CD4-positive, alpha-beta T cell (primary cell): Measurements from ENCODE around the gene KIF26A. TPM values are rescaled to one million over a fixed set of nuclear protein-coding genes. Genes with fewer than 3 reads are reported as not detected.

Experiments
- ATAC-seq: fragments of 200-7000 bp; cut with Tn5 transposase; one replicate; pipeline ENCODE4 v1.10.0; 2022; ENCODE audit warnings: mild to moderate bottlenecking; ENCODE audit not compliant: poor library complexity
- CTCF ChIA-PET: fragments of 350-600 bp; sonication (Branson Sonifier 250); formaldehyde crosslinking; loops from one replicate; lab custom pipeline; 2021; ENCODE audit warnings: antibody characterized with exemption, inconsistent platforms; lab: Charles Lee
- POLR2A ChIA-PET: fragments of 350-600 bp; sonication (Branson Sonifier 250); formaldehyde crosslinking; loops from one replicate; lab custom pipeline; 2021; ENCODE audit warnings: antibody characterized with exemption, inconsistent platforms; lab: Charles Lee
- DNase-seq, 14 experiments: peaks; one replicate each; pipeline ENCODE4 v3.0.0-alpha.2; 2013 to 2020; ENCODE audit warnings: mixed read lengths in 2 of 14
- H3K27ac ChIP-seq, 2 donors: one replicate each; pipeline versions ENCODE4 v1.5.1 to v1.7.0; 2013; ENCODE audit warnings: low read length in 2 of 2, low read depth in 1 of 2, mild to moderate bottlenecking in 1 of 2
- H3K27me3 ChIP-seq, 2 experiments: 1 replicate in 1 of 2; 2 replicates in 1 of 2; pipeline versions ENCODE4 v1.6.1 to v1.7.0; 2013; ENCODE audit warnings: low read length in 2 of 2, control low read depth in 1 of 2, mild to moderate bottlenecking in 1 of 2, moderate library complexity in 1 of 2; ENCODE audit not compliant: insufficient read depth in 2 of 2, control insufficient read depth in 1 of 2
- H3K36me3 ChIP-seq: one replicate; pipeline ENCODE4 v1.6.1; 2013; ENCODE audit warnings: low read length, control low read depth; ENCODE audit not compliant: insufficient read depth
- H3K4me1 ChIP-seq: one replicate; pipeline ENCODE4 v1.6.1; 2013; ENCODE audit warnings: low read length, control low read depth; ENCODE audit not compliant: insufficient read depth
- H3K4me3 ChIP-seq: one replicate; pipeline ENCODE4 v1.5.1; 2013; ENCODE audit warnings: mild to moderate bottlenecking, low read length, moderate library complexity
- H3K9me3 ChIP-seq, 2 experiments: 1 replicate in 1 of 2; 2 replicates in 1 of 2; pipeline versions ENCODE4 v1.6.1 to v1.7.0; 2013; ENCODE audit warnings: low read length in 2 of 2, mild to moderate bottlenecking in 2 of 2, control low read depth in 1 of 2, moderate library complexity in 1 of 2; ENCODE audit not compliant: control insufficient read depth in 1 of 2, insufficient read depth in 1 of 2
- H3K27ac Mint-ChIP-seq: one replicate; pipeline ENCODE4 v1.8.0; 2020; ENCODE audit warnings: mixed read lengths
- H3K27me3 Mint-ChIP-seq: one replicate; pipeline ENCODE4 v1.8.0; 2021; ENCODE audit warnings: mixed read lengths
- H3K36me3 Mint-ChIP-seq: one replicate; pipeline ENCODE4 v1.8.0; 2021; ENCODE audit warnings: low read depth, mixed read lengths
- H3K4me1 Mint-ChIP-seq: one replicate; pipeline ENCODE4 v1.8.0; 2021; ENCODE audit warnings: low read depth, mixed read lengths
- H3K4me3 Mint-ChIP-seq: one replicate; pipeline ENCODE4 v1.8.0; 2020; ENCODE audit warnings: mild to moderate bottlenecking, mixed read lengths
- H3K9me3 Mint-ChIP-seq: one replicate; pipeline ENCODE4 v1.8.0; 2020; ENCODE audit warnings: mixed read lengths
- CTCF ChIP-seq: fragments of 200-600 bp; IDR thresholded peaks from one replicate; pipeline ENCODE4 v1.8.0; 2022; ENCODE audit warnings: antibody characterized with exemption, mild to moderate bottlenecking
- intact Hi-C, 2 experiments: fragments of 100-400 bp; cut with DNase I in 1 of 2; cut with micrococcal nuclease in 1 of 2; formaldehyde crosslinking; loops; one replicate each; pipeline versions ENCODE4 v1.15.1 to v1.9.0; 2023 to 2025; cut with DNase I, micrococcal nuclease
- total RNA-seq, 174 experiments: library from RNA in 2 of 174; stranded (reverse) in 2 of 174; gene quantifications; one replicate each; pipeline ENCODE4 v1.2.3 and lab custom pipeline; 2021 to 2026

Gene KIF26A
- total RNA-seq, 2 experiments from 2014 or later = 0.25 to 0.31 TPM

- DNase-seq (no peak), ATAC-seq (no peak)
- Histone ChIP-seq H3K27me3 (peaks cover 0 to 4% of the 10 kb centered on the region in 2 experiments), H3K4me1 (no peaks in the 10 kb centered on the region), H3K36me3 (no peaks in the 10 kb centered on the region), H3K4me3 (no peak overlapping the region), H3K27ac (no peak overlapping the region), H3K9me3 (peaks cover 0 to 5% of the 10 kb centered on the region in 2 experiments)
- Mint-ChIP-seq H3K4me1 (no peaks in the 10 kb centered on the region), H3K4me3 (no peak overlapping the region), H3K27me3 (no peaks in the 10 kb centered on the region), H3K36me3 (no peaks in the 10 kb centered on the region), H3K27ac (no peak overlapping the region), H3K9me3 (no peaks in the 10 kb centered on the region)
- intact Hi-C loops = no loop called here
- ChIA-PET CTCF (no interaction called here), POLR2A (no interaction called here)
- TF ChIP-seq CTCF = no peak
Observed at GRCh38 chr14:104202259-104203070, 64.1 kb downstream of the KIF26A start.

GRCh38 chr14:104203071-104203425 lies 64.7 kb downstream of the KIF26A start:
- ChIA-PET CTCF (no interaction called here), POLR2A (no interaction called here)
- no peaks in the 10 kb centered on the region for H3K27me3 Mint-ChIP-seq
- Histone ChIP-seq H3K4me3 (no peak overlapping the region), H3K9me3 (peaks cover 0 to 6% of the 10 kb centered on the region in 2 experiments), H3K27ac (no peak overlapping the region), H3K4me1 (no peaks in the 10 kb centered on the region), H3K36me3 (no peaks in the 10 kb centered on the region), H3K27me3 (peaks cover 0 to 4% of the 10 kb centered on the region in 2 experiments)
- no peaks in the 10 kb centered on the region for H3K36me3 Mint-ChIP-seq
- TF ChIP-seq CTCF = no peak
- intact Hi-C loops = no loop called here
- H3K4me3 Mint-ChIP-seq = no peak overlapping the region
- DNase-seq (no peak), ATAC-seq (no peak)
- H3K4me1 Mint-ChIP-seq = no peaks in the 10 kb centered on the region
- H3K9me3 Mint-ChIP-seq = no peaks in the 10 kb centered on the region
- no peak overlapping the region for H3K27ac Mint-ChIP-seq

GRCh38 chr14:104204660-104205149 lies 66.3 kb downstream of the KIF26A start:
- Mint-ChIP-seq H3K4me1 (no peaks in the 10 kb centered on the region), H3K9me3 (no peaks in the 10 kb centered on the region), H3K27me3 (no peaks in the 10 kb centered on the region), H3K4me3 (no peak overlapping the region), H3K36me3 (no peaks in the 10 kb centered on the region), H3K27ac (no peak overlapping the region)
- Histone ChIP-seq H3K9me3 (peaks cover 0 to 6% of the 10 kb centered on the region in 2 experiments), H3K4me1 (no peaks in the 10 kb centered on the region), H3K27me3 (peaks cover 0 to 4% of the 10 kb centered on the region in 2 experiments), H3K4me3 (no peak overlapping the region), H3K36me3 (no peaks in the 10 kb centered on the region), H3K27ac (no peak overlapping the region)
- intact Hi-C loops = no loop called here
- no peak for TF ChIP-seq CTCF
- ChIA-PET CTCF (no interaction called here), POLR2A (no interaction called here)
- DNase-seq (no peak), ATAC-seq (no peak)
